ENCODE results near the gene KLC1. TPM values are rescaled to one million over a fixed set of nuclear protein-coding genes. Genes with fewer than 3 reads are reported as not detected.
A peak's percentile ranks its signal among the peaks of the same experiment; 100 is the strongest.

Gene KLC1
- total and polyA plus RNA-seq, 2 of the 8 experiments (the other 6 are each of a cell fraction or from before 2014, with no cell fraction given): 84.6 to 134 TPM

- TF ChIP-seq MAFK (IDR thresholded peaks at IDR 0.05; ENCODE audit: low read depth, low read length) (no peak), FOSL1 (IDR thresholded peaks at IDR 0.05; ENCODE audit: insufficient read depth, low read depth, low read length) (no peak), EZH2 (IDR thresholded peaks at IDR 0.05; ENCODE audit: low read depth, low read length, severe bottlenecking) (no peak), TAF1 (IDR thresholded peaks at IDR 0.05; ENCODE audit: low read depth, low read length) (no peak), ZNF274 (IDR thresholded peaks at IDR 0.05; ENCODE audit: borderline replicate concordance, extremely low read depth, low read length) (no peak), POLR2A (IDR thresholded peaks at IDR 0.05; ENCODE audit: control extremely low read depth in 1 of 2, low read depth in 2 of 2, low read length in 2 of 2) (peak in 1 of 2 experiments; percentile 43; a peak in 1 of 3 replicates)
These were observed 84.5 kb downstream of the KLC1 start (continued) for GRCh38 chr14:103713304-103714062.
